ENCODE data around the gene HIF3A.

DNA sequence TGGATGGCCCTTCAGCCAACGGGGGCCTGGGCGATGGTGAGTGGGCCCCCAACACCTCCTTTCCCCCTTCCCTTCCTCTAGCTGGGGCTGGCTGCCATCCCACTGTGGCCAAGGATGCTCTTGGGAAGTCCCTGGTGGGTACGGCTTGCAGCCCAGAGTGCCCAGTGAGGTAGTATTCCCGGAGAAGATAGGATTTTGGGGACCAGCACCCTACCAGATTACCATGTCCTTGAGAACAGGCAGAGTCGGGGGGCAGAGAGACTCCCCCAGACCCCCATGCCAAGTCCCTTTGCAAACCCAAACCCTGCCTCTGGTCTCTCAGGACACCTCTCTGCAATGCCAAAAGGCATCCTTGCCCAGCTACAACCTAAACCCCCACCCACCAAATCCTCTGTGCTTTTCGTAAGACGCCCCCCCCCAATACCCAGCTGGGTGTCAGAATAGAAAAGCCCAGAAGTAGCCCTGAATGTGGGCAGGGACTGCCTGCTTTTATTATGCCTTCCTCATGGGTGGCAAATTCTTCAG, 1.7 kb downstream of the HIF3A start:
- TF ChIP-seq, protein P1, sequence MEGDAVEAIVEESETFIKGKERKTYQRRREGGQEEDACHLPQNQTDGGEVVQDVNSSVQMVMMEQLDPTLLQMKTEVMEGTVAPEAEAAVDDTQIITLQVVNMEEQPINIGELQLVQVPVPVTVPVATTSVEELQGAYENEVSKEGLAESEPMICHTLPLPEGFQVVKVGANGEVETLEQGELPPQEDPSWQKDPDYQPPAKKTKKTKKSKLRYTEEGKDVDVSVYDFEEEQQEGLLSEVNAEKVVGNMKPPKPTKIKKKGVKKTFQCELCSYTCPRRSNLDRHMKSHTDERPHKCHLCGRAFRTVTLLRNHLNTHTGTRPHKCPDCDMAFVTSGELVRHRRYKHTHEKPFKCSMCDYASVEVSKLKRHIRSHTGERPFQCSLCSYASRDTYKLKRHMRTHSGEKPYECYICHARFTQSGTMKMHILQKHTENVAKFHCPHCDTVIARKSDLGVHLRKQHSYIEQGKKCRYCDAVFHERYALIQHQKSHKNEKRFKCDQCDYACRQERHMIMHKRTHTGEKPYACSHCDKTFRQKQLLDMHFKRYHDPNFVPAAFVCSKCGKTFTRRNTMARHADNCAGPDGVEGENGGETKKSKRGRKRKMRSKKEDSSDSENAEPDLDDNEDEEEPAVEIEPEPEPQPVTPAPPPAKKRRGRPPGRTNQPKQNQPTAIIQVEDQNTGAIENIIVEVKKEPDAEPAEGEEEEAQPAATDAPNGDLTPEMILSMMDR (IDR thresholded peaks at IDR 0.05): no peak
- no peak for TF ChIP-seq ZFX (IDR thresholded peaks at IDR 0.05; ENCODE audit: borderline replicate concordance)
